GM12878 (cell line): ENCODE data around the gene POLR3K. TPM values are rescaled to one million over a fixed set of nuclear protein-coding genes. Genes with fewer than 3 reads are reported as not detected.

Source experiments
- ATAC-seq: fragments of 200-7000 bp; cut with Tn5 transposase; 3 replicates; pipeline ENCODE4 v1.9.1; 2020; ENCODE audit warnings: mild to moderate bottlenecking, moderate library complexity
- BruUV-seq: library from RNA; stranded (reverse); fragments of 400-500 nt; replicated peaks from 2 replicates; lab custom pipeline; 2021; lab: Mats Ljungman, UMichigan
- CTCF ChIA-PET: fragments of 300-600 bp; sonication (Branson Sonifier 250); formaldehyde crosslinking; extraction: SDS; loops from one replicate; lab custom pipeline; 2021; ENCODE audit warnings: inconsistent platforms; lab: Yijun Ruan, JAX
- POLR2A ChIA-PET: fragments of 350-600 bp; formaldehyde crosslinking; extraction: SDS; loops from one replicate; lab custom pipeline; 2021; ENCODE audit warnings: inconsistent platforms; lab: Charles Lee
- RAD21 ChIA-PET: fragments of 300-600 bp; sonication (Branson Sonifier 250); formaldehyde crosslinking; loops from one replicate; lab custom pipeline; 2023; ENCODE audit warnings: antibody characterized with exemption; ENCODE audit not compliant: unreplicated experiment; lab: Charles Lee
- SMC1A ChIA-PET: fragments of 300-600 bp; sonication (Branson Sonifier 250); formaldehyde crosslinking; loops from one replicate; lab custom pipeline; 2023; ENCODE audit not compliant: unreplicated experiment, uncharacterized antibody; lab: Charles Lee
- DNase-seq: peaks from one replicate; pipeline ENCODE4 v3.0.0-alpha.2; 2011; ENCODE audit warnings: low read depth, low spot score
- FAIRE-seq: peaks from 3 replicates; lab custom pipeline; 2011; peaks lifted over from hg19 to GRCh38; lab: Jason Lieb, UNC
- H2AFZ ChIP-seq: 2 replicates; pipeline ENCODE4 v1.6.0; 2011; ENCODE audit warnings: low read depth, low read length, control low read depth; ENCODE audit not compliant: control insufficient read depth
- H3K27ac ChIP-seq: 2 replicates; pipeline ENCODE4 v1.5.1; 2011; ENCODE audit warnings: control low read depth; ENCODE audit not compliant: control insufficient read depth, insufficient read depth
- H3K27me3 ChIP-seq, 2 experiments: replicated peaks in 1 of 2; 2 replicates each; pipeline versions ENCODE4 v1.6.0 to v1.6.1; 2011; ENCODE audit warnings: low read length in 1 of 2; ENCODE audit not compliant: control insufficient read depth in 2 of 2, insufficient read depth in 2 of 2
- H3K36me3 ChIP-seq, 2 experiments: 2 replicates each; pipeline ENCODE4 v1.5.1; 2011; ENCODE audit warnings: low read length in 1 of 2; ENCODE audit not compliant: control insufficient read depth in 2 of 2, insufficient read depth in 2 of 2
- H3K4me1 ChIP-seq: 2 replicates; pipeline ENCODE4 v1.6.1; 2011; ENCODE audit warnings: mild to moderate bottlenecking, low read length, moderate library complexity, mixed read lengths; ENCODE audit not compliant: control insufficient read depth, insufficient read depth
- H3K4me2 ChIP-seq: 2 replicates; pipeline ENCODE4 v1.6.0; 2011; ENCODE audit warnings: control low read depth; ENCODE audit not compliant: control insufficient read depth, insufficient read depth
- H3K4me3 ChIP-seq: fragments of 200-600 bp; sonication (generic); 2 replicates; pipeline ENCODE4 v1.5.1; 2016
- H3K79me2 ChIP-seq: 2 replicates; pipeline ENCODE4 v1.6.0; 2011; ENCODE audit warnings: low read length; ENCODE audit not compliant: control insufficient read depth, insufficient read depth
- H3K9ac ChIP-seq: 2 replicates; pipeline ENCODE4 v1.8.0; 2011; ENCODE audit warnings: low read length, control low read depth, mixed read lengths; ENCODE audit not compliant: control insufficient read depth, insufficient read depth
- H3K9me3 ChIP-seq: replicated peaks from 3 replicates; pipeline ENCODE4 v1.5.1; 2011; ENCODE audit warnings: mild to moderate bottlenecking, low read length; ENCODE audit not compliant: control insufficient read depth, insufficient read depth
- H4K20me1 ChIP-seq: 2 replicates; pipeline ENCODE4 v1.6.0; 2011; ENCODE audit not compliant: control insufficient read depth, insufficient read depth
- BHLHE40 ChIP-seq, 2 experiments: fragments of 450-650 bp in 1 of 2; IDR thresholded peaks; 2 replicates each; pipeline ENCODE4 v1.6.1; 2011 to 2017; ENCODE audit warnings: low read depth in 2 of 2, borderline replicate concordance in 1 of 2, improper control_type of control experiment in 1 of 2, low read length in 1 of 2, mild to moderate bottlenecking in 1 of 2
- CTCF ChIP-seq, 3 experiments: IDR thresholded peaks in 2 of 3; conservative IDR thresholded peaks in 1 of 3; 2 replicates each; pipeline ENCODE4 v1.5.1; 2011; ENCODE audit warnings: low read depth in 3 of 3, low read length in 3 of 3, mild to moderate bottlenecking in 3 of 3, control low read depth in 2 of 3, moderate library complexity in 2 of 3, inconsistent platforms in 1 of 3, mixed read lengths in 1 of 3; ENCODE audit not compliant: control insufficient read depth in 2 of 3, insufficient read depth in 1 of 3; ENCODE audit errors: extremely low read depth in 1 of 3
- E2F4 ChIP-seq: IDR thresholded peaks from 2 replicates; pipeline ENCODE4 v1.6.1; 2012; ENCODE audit warnings: low read depth, low read length, improper control_type of control experiment
- ETV6 ChIP-seq, 2 experiments: fragments of 450-650 bp in 1 of 2; IDR thresholded peaks in 1 of 2; conservative IDR thresholded peaks in 1 of 2; 2 replicates each; pipeline ENCODE4 v1.6.1; 2014; ENCODE audit warnings: antibody characterized with exemption in 1 of 2, borderline replicate concordance in 1 of 2, low read depth in 1 of 2, mild to moderate bottlenecking in 1 of 2, moderate library complexity in 1 of 2
- POLR2AphosphoS2 ChIP-seq: IDR thresholded peaks from 2 replicates; pipeline ENCODE4 v1.6.1; 2011; ENCODE audit warnings: low read depth, mild to moderate bottlenecking, low read length, improper control_type of control experiment, moderate library complexity
- RAD21 ChIP-seq: IDR thresholded peaks from 2 replicates; pipeline ENCODE4 v1.6.1; 2011; ENCODE audit warnings: mild to moderate bottlenecking, low read depth, low read length, moderate library complexity; ENCODE audit not compliant: insufficient read depth
- STAT1 ChIP-seq: fragments of 450-650 bp; conservative IDR thresholded peaks from 2 replicates; pipeline ENCODE4 v1.6.1; 2014; ENCODE audit warnings: antibody characterized with exemption, mild to moderate bottlenecking
- SUZ12 ChIP-seq: fragments of 200-600 bp; sonication (generic); IDR thresholded peaks from one replicate; pipeline ENCODE4 v1.6.1; 2018; ENCODE audit warnings: antibody characterized with exemption, mild to moderate bottlenecking; ENCODE audit not compliant: unreplicated experiment
- WGBS: methylation state at CpG from one replicate; pipeline ENCODE4 v1.1.6; 2016; ENCODE audit warnings: low lambda C conversion rate; ENCODE audit not compliant: insufficient replicate concordance, insufficient coverage; ENCODE audit errors: missing lambda C conversion rate; 5-methylcytosine and 5-hydroxymethylcytosine counted together
- in situ Hi-C: fragments of 300-500 bp; cut with MboI; formaldehyde crosslinking; loops from 9 replicates; pipeline ENCODE4 v1.14.3; 2018; ENCODE audit warnings: mixed read lengths
- intact Hi-C: fragments of 100-400 bp; cut with micrococcal nuclease; formaldehyde crosslinking; loops from one replicate; pipeline ENCODE4 v1.14.2; 2022; ENCODE audit not compliant: unreplicated experiment
- polyA plus RNA-seq, 11 experiments: library from polyadenylated mRNA; depleted of rRNA in 4 of 11; unstranded in 6 of 11; stranded (reverse) in 5 of 11; fragments of >200 nt; fragmentation: Nextera tagmentation in 4 of 11; fragmentation: Illumina TruSeq in 1 of 11; extraction: Ambion mirVana in 4 of 11; extraction: Trizol in 1 of 11; gene quantifications; 1 replicate in 1 of 11; 2 replicates in 10 of 11; pipeline versions ENCODE4 v1.2.1 to v1.2.3, GENCODE V29; 2011 to 2016; ENCODE audit warnings: inconsistent platforms in 2 of 11, missing spikeins in 2 of 11, low read depth in 1 of 11
- total RNA-seq, 4 experiments: library from RNA; depleted of rRNA in 3 of 4; stranded (reverse); fragments of >200 nt in 3 of 4; fragmentation: Illumina TruSeq in 1 of 4; extraction: Trizol in 1 of 4; gene quantifications; 2 replicates each; pipeline versions ENCODE4 v1.2.1 to v1.2.3, GENCODE V29; 2013 to 2021

Gene POLR3K
- total and polyA plus RNA-seq, 10 of the 15 experiments (the other 5 are each of a cell fraction or from before 2014, with no cell fraction given), result 25.3 to 222 (median 64.0) TPM

- TF ChIP-seq E2F4 (no peak), POLR2AphosphoS2 (no peak)
These were observed 10.1 kb downstream of the POLR3K start (continued) for GRCh38 chr16:43294-43693.

GRCh38 chr16:42691-43090, 10.7 kb downstream of the POLR3K start:
- Histone ChIP-seq H3K4me3 (no peak overlapping the region), H3K27ac (no peak overlapping the region), H2AFZ (no peak overlapping the region), H3K9me3 (no peaks in the 10 kb centered on the region), H3K79me2 (peaks cover 2% of the 10 kb centered on the region; the same call in 1 of the 2 replicates), H3K36me3 (peaks cover 12 to 14% of the 10 kb centered on the region in 2 experiments), H3K27me3 (no peaks in the 10 kb centered on the region), H4K20me1 (no peaks in the 10 kb centered on the region), H3K4me2 (no peak overlapping the region), H3K9ac (no peak overlapping the region), H3K4me1 (peaks cover 20% of the 10 kb centered on the region)
- in situ Hi-C loops, result no loop called here
- POLR2A ChIA-PET, result no interaction called here
- 88% methylated on average over 4 of the region's 4 CpGs for WGBS
- SMC1A ChIA-PET, result no interaction called here
- CTCF ChIA-PET, result interaction anchor here (1.5 kb wide), 1 partner anchor 23 kb away, joined by 4 read pairs; no protein-coding TSS in a partner anchor
- ATAC-seq (no peak), DNase-seq (no peak), FAIRE-seq (no peak)
- intact Hi-C loops, result no loop called here
- no TSS peak for BruUV-seq
- TF ChIP-seq ETV6 (conservative IDR thresholded peaks at IDR 0.05 in 1 of 2, IDR thresholded peaks at IDR 0.05 in 1 of 2; ENCODE audit: borderline replicate concordance in 1 of 2, low read depth in 1 of 2) (no peak), BHLHE40 (IDR thresholded peaks at IDR 0.05; ENCODE audit: borderline replicate concordance in 1 of 2, low read depth in 2 of 2, low read length in 1 of 2) (no peak), SUZ12 (no peak), CTCF (IDR thresholded peaks at IDR 0.05 in 2 of 3, conservative IDR thresholded peaks at IDR 0.05 in 1 of 3; ENCODE audit: control insufficient read depth in 2 of 3, extremely low read depth in 1 of 3, insufficient read depth in 1 of 3, low read depth in 3 of 3, low read length in 3 of 3) (no peak), STAT1 (no peak), RAD21 (no peak)
- RAD21 ChIA-PET, result no interaction called here
